ENCODE data around the gene TMEM185B.

Gene TMEM185B

DNA sequence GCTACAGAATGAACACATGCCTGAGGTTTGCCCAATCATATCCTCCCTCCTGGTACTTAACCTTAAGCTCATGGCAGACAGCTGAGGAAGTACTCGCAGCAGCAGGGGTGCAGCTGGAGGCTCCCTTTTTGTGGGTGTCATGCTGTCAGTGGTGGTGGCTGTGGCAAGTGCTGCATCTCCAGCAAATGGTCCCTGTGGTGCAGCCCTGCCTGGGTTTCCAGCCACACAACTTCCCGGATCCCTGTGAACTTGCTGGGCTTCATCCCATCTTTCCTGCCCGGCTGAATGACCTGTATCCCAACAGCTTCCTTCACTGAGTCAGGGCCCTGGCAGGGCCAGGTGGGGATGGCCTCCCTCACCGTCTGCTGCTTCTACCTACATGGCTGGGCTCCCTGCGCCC, 5.0 kb downstream of the TMEM185B start:
- POLR2A ChIA-PET (ENCODE audit: low non-redundant PET) = no interaction called here
- TF ChIP-seq, protein P1, sequence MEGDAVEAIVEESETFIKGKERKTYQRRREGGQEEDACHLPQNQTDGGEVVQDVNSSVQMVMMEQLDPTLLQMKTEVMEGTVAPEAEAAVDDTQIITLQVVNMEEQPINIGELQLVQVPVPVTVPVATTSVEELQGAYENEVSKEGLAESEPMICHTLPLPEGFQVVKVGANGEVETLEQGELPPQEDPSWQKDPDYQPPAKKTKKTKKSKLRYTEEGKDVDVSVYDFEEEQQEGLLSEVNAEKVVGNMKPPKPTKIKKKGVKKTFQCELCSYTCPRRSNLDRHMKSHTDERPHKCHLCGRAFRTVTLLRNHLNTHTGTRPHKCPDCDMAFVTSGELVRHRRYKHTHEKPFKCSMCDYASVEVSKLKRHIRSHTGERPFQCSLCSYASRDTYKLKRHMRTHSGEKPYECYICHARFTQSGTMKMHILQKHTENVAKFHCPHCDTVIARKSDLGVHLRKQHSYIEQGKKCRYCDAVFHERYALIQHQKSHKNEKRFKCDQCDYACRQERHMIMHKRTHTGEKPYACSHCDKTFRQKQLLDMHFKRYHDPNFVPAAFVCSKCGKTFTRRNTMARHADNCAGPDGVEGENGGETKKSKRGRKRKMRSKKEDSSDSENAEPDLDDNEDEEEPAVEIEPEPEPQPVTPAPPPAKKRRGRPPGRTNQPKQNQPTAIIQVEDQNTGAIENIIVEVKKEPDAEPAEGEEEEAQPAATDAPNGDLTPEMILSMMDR (conservative IDR thresholded peaks at IDR 0.05; ENCODE audit: low read depth) = no peak
- no peak for DNase-seq (ENCODE audit: low spot score)

DNA sequence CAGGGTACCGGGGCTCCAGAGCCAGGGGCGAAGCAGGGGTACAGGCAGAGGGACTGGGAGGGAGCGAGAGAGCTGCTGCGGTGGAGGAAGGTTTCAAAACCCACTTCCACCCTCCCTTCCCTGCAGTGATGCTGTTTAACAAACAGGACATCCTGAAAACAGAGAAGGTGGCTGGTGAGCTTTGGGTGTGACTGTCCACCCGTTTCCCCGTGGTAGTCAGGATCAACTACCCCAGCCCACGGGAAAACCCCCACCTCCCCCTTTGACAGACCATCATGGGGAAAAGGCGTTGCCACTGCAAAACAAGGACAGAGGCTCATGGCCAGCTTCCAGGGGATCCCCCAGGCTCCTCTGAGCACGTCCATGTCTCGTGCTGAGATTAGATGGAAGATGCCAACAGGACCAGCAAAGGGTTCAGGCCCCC, 12.9 kb downstream of the TMEM185B start:
- ChIA-PET CTCF (interaction anchor here (0.5 to 1.1 kb wide), 3 partner anchors 15 to 182 kb away, joined by 3 to 4 read pairs (median 3); no protein-coding TSS in a partner anchor), POLR2A (ENCODE audit: low non-redundant PET) (no interaction called here)
- TF ChIP-seq, protein P1 (conservative IDR thresholded peaks at IDR 0.05; ENCODE audit: low read depth) = no peak
- no peak for DNase-seq (ENCODE audit: low spot score)
- H3K27ac ChIP-seq = no peak overlapping the region

More for the DNA sequence above, 5.0 kb downstream of the TMEM185B start:
- CTCF ChIA-PET = no interaction called here
- no peak overlapping the region for H3K27ac ChIP-seq

DNA sequence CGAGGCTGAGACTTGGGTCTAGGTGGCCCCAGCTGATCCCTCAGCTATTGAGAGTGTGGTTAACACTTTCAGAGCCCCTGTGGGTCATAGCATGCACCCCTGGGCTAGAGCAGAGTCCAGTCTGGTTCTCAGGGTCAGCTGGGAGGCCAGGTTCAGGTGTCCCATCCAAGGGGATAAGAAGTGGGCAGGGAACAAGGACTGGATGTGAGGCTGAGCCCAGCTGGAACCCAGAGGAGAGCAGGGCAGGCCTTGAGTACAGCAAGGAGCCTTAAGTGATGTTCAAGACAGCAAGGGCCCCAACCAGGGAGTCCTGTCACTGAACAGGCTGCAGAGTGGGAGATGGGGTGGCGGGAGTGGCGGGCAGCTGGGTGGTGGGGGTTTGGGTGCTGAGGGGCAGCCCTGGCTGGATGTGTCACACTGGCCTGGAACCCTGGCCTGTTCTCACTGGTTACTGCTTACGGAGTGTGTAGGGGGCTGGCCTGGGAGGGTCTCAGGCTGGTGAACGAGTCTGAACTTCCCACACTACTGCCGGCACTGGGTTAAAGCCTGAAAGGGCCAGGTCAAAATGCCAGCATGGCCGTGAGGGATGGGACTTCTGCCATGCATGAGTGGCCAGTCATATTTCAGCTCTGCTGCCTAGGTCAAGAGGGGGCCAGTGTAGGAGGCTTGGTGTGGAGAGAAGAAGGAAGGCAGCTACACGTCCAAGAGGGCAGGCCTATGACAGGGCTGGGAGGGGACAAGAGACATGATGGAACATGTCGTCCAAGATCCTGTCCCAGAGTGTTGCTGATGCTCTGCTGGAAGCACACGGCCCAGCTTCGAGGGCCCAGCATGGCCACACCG, 13.6 kb downstream of the TMEM185B start:
- no peak for DNase-seq (ENCODE audit: low spot score)
- CTCF ChIA-PET = interaction anchor here (0.5 to 1.1 kb wide), 4 partner anchors 14 to 182 kb away, joined by 3 to 4 read pairs (median 3); no protein-coding TSS in a partner anchor
- POLR2A ChIA-PET (ENCODE audit: low non-redundant PET) = no interaction called here
- H3K27ac ChIP-seq = no peak overlapping the region
- TF ChIP-seq, protein P1 (conservative IDR thresholded peaks at IDR 0.05; ENCODE audit: low read depth) = no peak

DNA sequence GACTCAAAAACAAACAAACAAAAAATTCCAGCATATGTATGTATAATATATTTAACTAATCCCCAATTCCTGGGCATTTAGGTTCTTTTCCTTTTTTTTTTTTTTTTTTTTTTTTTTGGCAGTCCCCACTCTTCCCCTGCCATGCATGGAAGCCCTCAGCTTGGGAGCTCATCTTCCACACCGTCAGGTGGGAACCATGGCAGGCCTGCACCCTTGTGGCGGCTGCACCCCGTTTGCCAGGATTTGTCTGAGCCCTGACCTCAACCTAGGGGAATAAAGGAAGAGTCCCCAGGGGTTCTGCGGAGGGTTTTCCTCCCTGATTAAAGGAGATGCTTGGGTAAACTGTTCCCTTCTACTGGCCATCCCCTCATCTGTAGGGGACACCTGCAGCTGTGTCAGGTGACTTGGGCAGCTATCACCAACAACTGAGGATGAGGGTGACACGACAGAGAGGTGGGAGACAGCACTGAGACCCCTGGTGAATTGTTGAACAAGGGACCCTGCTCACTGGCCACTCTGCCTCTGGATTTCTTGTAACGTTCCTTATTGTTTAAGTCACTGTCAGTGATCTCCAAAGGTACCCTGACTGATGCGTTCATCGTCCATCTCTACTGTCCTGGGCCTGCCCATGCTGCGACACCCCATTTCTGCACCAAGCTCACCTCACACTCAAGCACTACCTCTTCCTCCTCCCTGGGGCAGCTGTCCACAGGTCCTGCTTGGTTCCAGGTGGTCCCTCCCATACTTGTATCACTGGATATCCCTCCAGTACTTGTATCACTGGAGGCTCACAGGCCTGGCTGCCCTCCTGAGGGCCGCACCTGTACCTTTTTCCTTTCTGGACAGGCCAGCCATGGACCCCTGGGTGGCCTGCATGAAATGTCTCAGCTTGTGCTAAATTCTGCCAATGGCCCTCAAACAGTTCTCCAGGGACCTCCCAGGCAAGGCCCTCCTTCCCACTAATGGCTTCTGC, 14.5 kb downstream of the TMEM185B start:
- no peak for DNase-seq (ENCODE audit: low spot score)
- TF ChIP-seq, protein P1 (conservative IDR thresholded peaks at IDR 0.05; ENCODE audit: low read depth) = no peak
- CTCF ChIA-PET = interaction anchor here (0.6 to 0.7 kb wide), 2 partner anchors 115 to 870 kb away, joined by 3 to 8 read pairs; no protein-coding TSS in a partner anchor
- H3K27ac ChIP-seq = no peak overlapping the region
- POLR2A ChIA-PET (ENCODE audit: low non-redundant PET) = interaction anchor here (0.6 kb wide), 1 partner anchor 178 kb away, joined by 4 read pairs; no protein-coding TSS in a partner anchor

- CTCF ChIA-PET = no interaction called here
- no peak overlapping the region for H3K27ac ChIP-seq
- no peak for DNase-seq (ENCODE audit: low spot score)
- POLR2A ChIA-PET (ENCODE audit: low non-redundant PET) = interaction anchor here (0.7 kb wide), 1 partner anchor 10 kb away, joined by 3 read pairs; no protein-coding TSS in a partner anchor
- TF ChIP-seq, protein P1 (conservative IDR thresholded peaks at IDR 0.05; ENCODE audit: low read depth) = 0 out of 2 replicates have a peak, but pooled peaks have one; percentile 11
Observed at GRCh38 chr2:120206022-120206581, 17.1 kb downstream of the TMEM185B start.

All from RWPE1 (cell line).